ENCODE results near the gene BHMT2.

- TF ChIP-seq GATA3 (IDR thresholded peaks at IDR 0.05; ENCODE audit: low read depth, low read length) (no peak), GATA2 (IDR thresholded peaks at IDR 0.05; ENCODE audit: low read depth, low read length) (peak; percentile 43; the same call in 1 of the 2 replicates)
These were observed 46.8 kb upstream of the BHMT2 start for GRCh38 chr5:79022771-79023170.

Data from SH-SY5Y (cell line).